Vagina (tissue), 2 donors: ENCODE data around the gene ZBTB8OS. TPM values are rescaled to one million over a fixed set of nuclear protein-coding genes. Genes with fewer than 3 reads are reported as not detected.
A peak's percentile ranks its signal among the peaks of the same experiment; 100 is the strongest.

Experiments
- DNase-seq, 2 donors: peaks; one replicate each; pipeline ENCODE4 v3.0.0-alpha.2; 2017; ENCODE audit errors: extremely low spot score in 2 of 2
- H3K27ac ChIP-seq: fragments of 200-600 bp; sonication (generic); one replicate; pipeline ENCODE4 v1.5.1; 2019
- H3K27me3 ChIP-seq: fragments of 200-600 bp; sonication (generic); one replicate; pipeline ENCODE4 v1.5.1; 2019
- H3K36me3 ChIP-seq, 2 donors: fragments of 200-600 bp; sonication (generic); one replicate each; pipeline ENCODE4 v1.5.1; 2017 to 2019
- H3K4me1 ChIP-seq: fragments of 200-600 bp; sonication (generic); one replicate; pipeline ENCODE4 v1.5.1; 2019
- H3K4me3 ChIP-seq, 2 donors: fragments of 200-600 bp; sonication (generic); 1 replicate in 1 of 2; 2 replicates in 1 of 2; pipeline ENCODE4 v1.5.1; 2016 to 2019
- H3K9me3 ChIP-seq: fragments of 200-600 bp; sonication (generic); one replicate; pipeline ENCODE4 v1.5.1; 2019
- CTCF ChIP-seq, 3 experiments: fragments of 450-650 bp in 2 of 3; fragments of 200-600 bp in 1 of 3; sonication (generic) in 1 of 3; IDR thresholded peaks; one replicate each; pipeline ENCODE4 v1.5.1; 2017 to 2019; ENCODE audit warnings: antibody characterized with exemption in 3 of 3, mild to moderate bottlenecking in 2 of 3, moderate library complexity in 2 of 3
- POLR2A ChIP-seq, 2 donors: fragments of 450-650 bp; IDR thresholded peaks; one replicate each; pipeline ENCODE4 v1.6.1; 2017; ENCODE audit warnings: antibody characterized with exemption in 2 of 2, mild to moderate bottlenecking in 2 of 2, moderate library complexity in 2 of 2
- POLR2AphosphoS5 ChIP-seq, 2 donors: sonication (generic); formaldehyde crosslinking; IDR thresholded peaks; one replicate each; pipeline ENCODE4 v1.9.0; 2017; ENCODE audit warnings: antibody characterized with exemption in 2 of 2, mild to moderate bottlenecking in 2 of 2, low read depth in 1 of 2; ENCODE audit not compliant: insufficient read depth in 1 of 2
- intact Hi-C: fragments of 100-400 bp; cut with DNase I; formaldehyde crosslinking; loops from one replicate; pipeline ENCODE4 v1.15.1; 2023
- total RNA-seq: library from RNA; depleted of rRNA; stranded (reverse); fragments of >200 nt; gene quantifications from one replicate; pipeline ENCODE4 v1.2.3, GENCODE V29; 2016

Gene ZBTB8OS
- total RNA-seq, 1 donor from 2014 or later: 17.4 TPM

GRCh38 chr1:32665915-32666314 is 15.6 kb upstream of the ZBTB8OS start:
- TF ChIP-seq POLR2AphosphoS5 (IDR thresholded peaks at IDR 0.05; ENCODE audit: insufficient read depth in 1 of 2, low read depth in 1 of 2) (no peak), CTCF (IDR thresholded peaks at IDR 0.05) (no peak), POLR2A (IDR thresholded peaks at IDR 0.05) (no peak)
- intact Hi-C loops: no loop called here
- DNase-seq: no peak
- Histone ChIP-seq H3K4me3 (no peak overlapping the region), H3K4me1 (no peaks in the 10 kb centered on the region), H3K27me3 (no peaks in the 10 kb centered on the region), H3K9me3 (no peaks in the 10 kb centered on the region), H3K36me3 (peaks cover 0 to 75% of the 10 kb centered on the region in 2 donors), H3K27ac (no peak overlapping the region)

- Histone ChIP-seq H3K4me3 (no peak overlapping the region), H3K36me3 (peaks cover 0 to 86% of the 10 kb centered on the region in 2 donors), H3K4me1 (peaks cover 9% of the 10 kb centered on the region), H3K27me3 (no peaks in the 10 kb centered on the region), H3K9me3 (no peaks in the 10 kb centered on the region), H3K27ac (no peak overlapping the region)
- intact Hi-C loops: no loop called here
- TF ChIP-seq CTCF (IDR thresholded peaks at IDR 0.05) (no peak), POLR2A (IDR thresholded peaks at IDR 0.05) (no peak), POLR2AphosphoS5 (IDR thresholded peaks at IDR 0.05; ENCODE audit: insufficient read depth in 1 of 2, low read depth in 1 of 2) (no peak)
- no peak for DNase-seq
Measured at GRCh38 chr1:32659581-32659980, 9.2 kb upstream of the ZBTB8OS start.

GRCh38 chr1:32652244-32652962 is 2.1 kb upstream of the ZBTB8OS start:
- peak overlapping the region; percentile 100 for H3K27ac ChIP-seq
- H3K27me3 ChIP-seq: no peaks in the 10 kb centered on the region
- H3K36me3 ChIP-seq: peaks cover 0 to 31% of the 10 kb centered on the region in 2 donors
- no peak for TF ChIP-seq CTCF (IDR thresholded peaks at IDR 0.05)
- no peak for TF ChIP-seq POLR2A (IDR thresholded peaks at IDR 0.05)
- TF ChIP-seq POLR2AphosphoS5 (IDR thresholded peaks at IDR 0.05; ENCODE audit: insufficient read depth in 1 of 2, low read depth in 1 of 2): no peak
- no peak for DNase-seq
- H3K4me3 ChIP-seq: peak overlapping the region; percentile 84 to 89
- H3K4me1 ChIP-seq: peaks cover 62% of the 10 kb centered on the region
- intact Hi-C loops: no loop called here
- no peaks in the 10 kb centered on the region for H3K9me3 ChIP-seq

GRCh38 chr1:32651461-32652073 is 1.2 kb upstream of the ZBTB8OS start:
- no peaks in the 10 kb centered on the region for H3K9me3 ChIP-seq
- H3K4me3 ChIP-seq: peak overlapping the region; percentile 84 to 89
- H3K4me1 ChIP-seq: peaks cover 63% of the 10 kb centered on the region
- H3K27me3 ChIP-seq: no peaks in the 10 kb centered on the region
- H3K36me3 ChIP-seq: peaks cover 0 to 25% of the 10 kb centered on the region in 2 donors
- peak overlapping the region; percentile 100 for H3K27ac ChIP-seq
- DNase-seq: peak in 1 of 2 donors; percentile 89
- intact Hi-C loops: no loop called here
- TF ChIP-seq POLR2A (IDR thresholded peaks at IDR 0.05): no peak
- no peak for TF ChIP-seq CTCF (IDR thresholded peaks at IDR 0.05)
- TF ChIP-seq POLR2AphosphoS5 (IDR thresholded peaks at IDR 0.05; ENCODE audit: insufficient read depth in 1 of 2, low read depth in 1 of 2): no peak
